Stimulated activated effector memory CD8-positive, alpha-beta T cell treated with anti-CD3 and anti-CD28 coated beads, Interleukin-12 subunit alpha, Interleukin-12 subunit beta, amount 100 ng/mL, for 72 hours (primary cell): ENCODE measurements around the gene THSD4.
"Not testable (repeated sequence)": the region's sequence is repeated elsewhere in the genome, so short reads cannot be mapped to it uniquely, and the experiment has no call there.

Experiments
- ATAC-seq: fragments of 150-1000 bp; cut with Tn5 transposase; 2 replicates; pipeline ENCODE4 v1.10.0; 2021
- DNase-seq, 2 donors: peaks; one replicate each; pipeline ENCODE4 v3.0.0; 2021 to 2022; ENCODE audit warnings: low spot score in 2 of 2
- H3K27ac Mint-ChIP-seq: one replicate; pipeline ENCODE4 v1.8.0; 2022; ENCODE audit warnings: mild to moderate bottlenecking, mixed read lengths
- H3K36me3 Mint-ChIP-seq: one replicate; pipeline ENCODE4 v1.8.0; 2022; ENCODE audit warnings: mild to moderate bottlenecking, mixed read lengths
- H3K4me1 Mint-ChIP-seq: one replicate; pipeline ENCODE4 v1.8.0; 2022; ENCODE audit warnings: mixed read lengths
- H3K4me3 Mint-ChIP-seq: one replicate; pipeline ENCODE4 v1.8.0; 2022; ENCODE audit warnings: mild to moderate bottlenecking, mixed read lengths
- H3K9me3 Mint-ChIP-seq: one replicate; pipeline ENCODE4 v1.8.0; 2022; ENCODE audit warnings: mixed read lengths

The THSD4 gene

GRCh38 chr15:71294911-71295602 lies 179.8 kb downstream of the THSD4 start:
- no peak overlapping the region for H3K4me3 Mint-ChIP-seq
- H3K27ac Mint-ChIP-seq, result no peak overlapping the region
- DNase-seq (no peak), ATAC-seq (peak; percentile 46)
- H3K4me1 Mint-ChIP-seq, result peaks cover 10% of the 10 kb centered on the region
- no peaks in the 10 kb centered on the region for H3K36me3 Mint-ChIP-seq
- peaks cover 3% of the 10 kb centered on the region for H3K9me3 Mint-ChIP-seq

- peaks cover 10% of the 10 kb centered on the region for H3K4me1 Mint-ChIP-seq
- ATAC-seq, result no peak
- no peak for DNase-seq
- no peaks in the 10 kb centered on the region for H3K36me3 Mint-ChIP-seq
- H3K27ac Mint-ChIP-seq, result no peak overlapping the region
- no peak overlapping the region for H3K4me3 Mint-ChIP-seq
- H3K9me3 Mint-ChIP-seq, result peaks cover 3% of the 10 kb centered on the region
Observed at GRCh38 chr15:71295603-71296314, 180.5 kb downstream of the THSD4 start.

GRCh38 chr15:71296315-71296679 lies 181.0 kb downstream of the THSD4 start:
- Mint-ChIP-seq H3K36me3 (no peaks in the 10 kb centered on the region), H3K4me3 (no peak overlapping the region), H3K27ac (no peak overlapping the region), H3K4me1 (peaks cover 10% of the 10 kb centered on the region), H3K9me3 (peaks cover 3% of the 10 kb centered on the region)
- ATAC-seq, result no peak
- DNase-seq, result no peak

GRCh38 chr15:71301958-71302621 lies 186.8 kb downstream of the THSD4 start:
- ATAC-seq (peak; percentile 13), DNase-seq (no peak)
- Mint-ChIP-seq H3K36me3 (no peaks in the 10 kb centered on the region), H3K9me3 (no peaks in the 10 kb centered on the region), H3K4me1 (no peaks in the 10 kb centered on the region), H3K4me3 (no peak overlapping the region), H3K27ac (no peak overlapping the region)

- Mint-ChIP-seq H3K27ac (no peak overlapping the region), H3K4me3 (no peak overlapping the region), H3K36me3 (no peaks in the 10 kb centered on the region), H3K9me3 (no peaks in the 10 kb centered on the region), H3K4me1 (no peaks in the 10 kb centered on the region)
- DNase-seq, result no peak
- no peak for ATAC-seq
Observed at GRCh38 chr15:71302861-71303410, 187.7 kb downstream of the THSD4 start.

- Mint-ChIP-seq H3K27ac (no peak overlapping the region), H3K4me1 (no peaks in the 10 kb centered on the region), H3K9me3 (no peaks in the 10 kb centered on the region), H3K36me3 (no peaks in the 10 kb centered on the region), H3K4me3 (no peak overlapping the region)
- no peak for ATAC-seq
- no peak for DNase-seq
Observed at GRCh38 chr15:71303977-71304376, 188.7 kb downstream of the THSD4 start.

- Mint-ChIP-seq H3K36me3 (no peaks in the 10 kb centered on the region), H3K27ac (no peak overlapping the region), H3K4me3 (no peak overlapping the region), H3K4me1 (no peaks in the 10 kb centered on the region), H3K9me3 (no peaks in the 10 kb centered on the region)
- DNase-seq (no peak), ATAC-seq (no peak)
Observed at GRCh38 chr15:71304681-71305080, 189.4 kb downstream of the THSD4 start.

- Mint-ChIP-seq H3K27ac (no peak overlapping the region), H3K4me1 (no peaks in the 10 kb centered on the region), H3K36me3 (no peaks in the 10 kb centered on the region), H3K4me3 (no peak overlapping the region), H3K9me3 (no peaks in the 10 kb centered on the region)
- DNase-seq (no peak), ATAC-seq (no peak)
Observed at GRCh38 chr15:71306538-71306937, 191.3 kb downstream of the THSD4 start.

- DNase-seq (no peak), ATAC-seq (no peak)
- no peaks in the 10 kb centered on the region for H3K4me1 Mint-ChIP-seq
- no peaks in the 10 kb centered on the region for H3K36me3 Mint-ChIP-seq
- H3K27ac Mint-ChIP-seq, result no peak overlapping the region
- no peaks in the 10 kb centered on the region for H3K9me3 Mint-ChIP-seq
- no peak overlapping the region for H3K4me3 Mint-ChIP-seq
Observed at GRCh38 chr15:71312194-71312708, 197.0 kb downstream of the THSD4 start.

- Mint-ChIP-seq H3K9me3 (no peaks in the 10 kb centered on the region), H3K27ac (no peak overlapping the region), H3K4me3 (no peak overlapping the region), H3K4me1 (no peaks in the 10 kb centered on the region), H3K36me3 (no peaks in the 10 kb centered on the region)
- DNase-seq (no peak), ATAC-seq (no peak)
Observed at GRCh38 chr15:71312731-71313460, 197.6 kb downstream of the THSD4 start.

GRCh38 chr15:71313806-71314205 lies 198.5 kb downstream of the THSD4 start:
- no peak overlapping the region for H3K27ac Mint-ChIP-seq
- H3K36me3 Mint-ChIP-seq, result no peaks in the 10 kb centered on the region
- H3K4me3 Mint-ChIP-seq, result no peak overlapping the region
- DNase-seq (no peak), ATAC-seq (no peak)
- no peaks in the 10 kb centered on the region for H3K4me1 Mint-ChIP-seq
- H3K9me3 Mint-ChIP-seq, result no peaks in the 10 kb centered on the region

- DNase-seq, result no peak
- no peak overlapping the region for H3K4me3 Mint-ChIP-seq
- no peaks in the 10 kb centered on the region for H3K36me3 Mint-ChIP-seq
- no peak for ATAC-seq
- H3K9me3 Mint-ChIP-seq, result no peaks in the 10 kb centered on the region
- H3K4me1 Mint-ChIP-seq, result no peaks in the 10 kb centered on the region
- no peak overlapping the region for H3K27ac Mint-ChIP-seq
Observed at GRCh38 chr15:71314956-71315537, 199.8 kb downstream of the THSD4 start.

GRCh38 chr15:71316911-71317310 lies 201.6 kb downstream of the THSD4 start:
- no peak overlapping the region for H3K4me3 Mint-ChIP-seq
- no peaks in the 10 kb centered on the region for H3K4me1 Mint-ChIP-seq
- no peak for ATAC-seq
- no peaks in the 10 kb centered on the region for H3K36me3 Mint-ChIP-seq
- no peak for DNase-seq
- no peaks in the 10 kb centered on the region for H3K9me3 Mint-ChIP-seq
- no peak overlapping the region for H3K27ac Mint-ChIP-seq

- H3K9me3 Mint-ChIP-seq, H3K4me1 Mint-ChIP-seq, H3K36me3 Mint-ChIP-seq, H3K27ac Mint-ChIP-seq, ATAC-seq, DNase-seq, H3K4me3 Mint-ChIP-seq: not testable (repeated sequence)
Observed at GRCh38 chr15:71319424-71319823, 204.2 kb downstream of the THSD4 start.

GRCh38 chr15:71319935-71320334 lies 204.7 kb downstream of the THSD4 start:
- H3K9me3 Mint-ChIP-seq, result no peaks in the 10 kb centered on the region
- DNase-seq (no peak), ATAC-seq (no peak)
- no peak overlapping the region for H3K4me3 Mint-ChIP-seq
- no peaks in the 10 kb centered on the region for H3K36me3 Mint-ChIP-seq
- H3K27ac Mint-ChIP-seq, result no peak overlapping the region
- H3K4me1 Mint-ChIP-seq, result no peaks in the 10 kb centered on the region
